IPS DF 6.9 (cell line): ENCODE data around the gene HOXA9.

ENCODE experiments used
- DNase-seq: peaks from one replicate; pipeline ENCODE4 v3.0.0-alpha.2; 2013; ENCODE audit warnings: low read depth, low spot score
- H3K27ac ChIP-seq: one replicate; pipeline ENCODE4 v1.5.1; 2013; ENCODE audit warnings: low read length, control low read depth
- H3K27me3 ChIP-seq: 2 replicates; pipeline ENCODE4 v1.6.1; 2013; ENCODE audit warnings: mild to moderate bottlenecking, low read length; ENCODE audit not compliant: control insufficient read depth, insufficient read depth
- H3K36me3 ChIP-seq: 2 replicates; pipeline ENCODE4 v1.6.1; 2013; ENCODE audit warnings: low read length; ENCODE audit not compliant: control insufficient read depth, insufficient read depth
- H3K4me1 ChIP-seq: 2 replicates; pipeline ENCODE4 v1.6.1; 2013; ENCODE audit warnings: low read length; ENCODE audit not compliant: control insufficient read depth, insufficient read depth
- H3K4me3 ChIP-seq: 2 replicates; pipeline ENCODE4 v1.5.1; 2013; ENCODE audit warnings: mild to moderate bottlenecking, low read length
- H3K9me3 ChIP-seq: 2 replicates; pipeline ENCODE4 v1.6.1; 2013; ENCODE audit warnings: low read length, inconsistent platforms; ENCODE audit not compliant: control insufficient read depth, insufficient read depth
- WGBS: extraction: QIAGEN DNeasy Blood & Tissue Kit; methylation state at CpG from one replicate; pipeline ENCODE4 v1.1.7; 2013; ENCODE audit warnings: mixed read lengths, missing lambda C conversion rate; ENCODE audit not compliant: insufficient read length, insufficient coverage; 5-methylcytosine and 5-hydroxymethylcytosine counted together

HOXA9 gene

DNA sequence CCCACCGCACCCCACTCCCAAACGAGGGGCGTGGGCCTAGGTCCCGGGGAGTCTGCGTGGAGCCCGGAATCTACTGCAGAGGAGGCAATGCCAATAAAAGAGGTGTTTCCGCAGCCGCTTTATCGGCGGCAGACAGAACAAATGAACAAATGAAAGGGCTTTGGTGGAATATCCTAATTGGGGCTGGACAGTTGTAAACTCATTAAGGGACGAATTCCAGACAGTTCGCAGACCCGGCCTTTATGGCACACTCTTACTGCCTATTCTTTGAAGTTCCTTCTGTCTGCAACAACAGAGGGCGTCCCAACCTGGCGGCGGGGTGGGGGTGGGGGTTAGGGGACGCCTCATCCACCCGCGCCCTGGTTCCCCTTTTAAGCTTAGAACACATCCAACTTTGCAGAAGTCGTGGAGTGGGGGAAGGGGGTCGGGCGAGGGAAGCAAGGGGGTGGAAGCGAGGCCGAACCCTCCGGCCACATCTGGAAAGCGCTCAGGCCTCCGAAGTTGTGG, 4.1 kb downstream of the HOXA9 start:
- WGBS, result no CpG with 5 or more reads among the region's 27 CpGs
- H3K9me3 ChIP-seq, result no peaks in the 10 kb centered on the region
- peaks cover 95% of the 10 kb centered on the region for H3K27me3 ChIP-seq
- H3K27ac ChIP-seq, result no peak overlapping the region
- H3K4me1 ChIP-seq, result no peaks in the 10 kb centered on the region
- H3K36me3 ChIP-seq, result no peaks in the 10 kb centered on the region; the same call in 1 of the 2 replicates
- H3K4me3 ChIP-seq, result no peak overlapping the region
- no peak for DNase-seq

DNA sequence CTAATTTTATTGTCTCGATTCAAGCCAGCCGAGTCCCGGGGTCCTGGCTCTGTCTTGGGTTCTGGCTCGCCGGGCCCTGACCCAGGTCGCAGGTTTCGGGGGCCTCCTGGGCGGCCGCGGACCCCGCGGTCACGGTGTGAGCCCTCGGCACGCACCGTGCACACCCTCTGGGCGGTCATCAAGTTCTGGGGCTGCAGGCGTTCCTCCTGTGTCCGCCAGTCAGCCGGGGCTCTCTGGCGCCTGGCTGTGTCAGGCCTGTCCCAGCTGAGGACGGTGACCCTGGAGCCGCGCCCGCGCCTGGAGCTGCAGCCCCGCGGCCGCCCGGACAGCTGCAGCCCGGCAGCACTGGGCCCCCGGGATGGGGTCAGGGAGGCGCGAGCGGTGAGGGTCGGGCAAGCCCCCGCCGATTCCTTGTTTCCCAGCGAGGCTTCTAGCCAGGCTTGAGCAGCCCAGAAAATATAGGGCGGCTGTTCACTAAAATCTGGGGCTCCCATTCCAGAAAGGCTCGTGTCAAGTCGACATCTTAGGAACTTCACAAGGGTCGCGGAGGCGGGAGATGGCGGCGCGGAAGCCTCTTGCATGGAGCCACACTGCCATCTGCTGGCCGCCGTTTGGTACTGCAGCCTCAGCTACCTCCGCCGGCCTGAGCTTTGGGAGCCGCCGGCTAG, 4.7 kb downstream of the HOXA9 start:
- H3K9me3 ChIP-seq, result no peaks in the 10 kb centered on the region
- H3K36me3 ChIP-seq, result no peaks in the 10 kb centered on the region; the same call in 1 of the 2 replicates
- DNase-seq, result peak; percentile 85
- H3K27me3 ChIP-seq, result peaks cover 95% of the 10 kb centered on the region
- H3K4me3 ChIP-seq, result peak overlapping the region; percentile 23; the same call in 1 of the 2 replicates
- WGBS, result no CpG with 5 or more reads among the region's 54 CpGs
- peaks cover 3% of the 10 kb centered on the region; the same call in 1 of the 2 replicates for H3K4me1 ChIP-seq
- H3K27ac ChIP-seq, result no peak overlapping the region

DNA sequence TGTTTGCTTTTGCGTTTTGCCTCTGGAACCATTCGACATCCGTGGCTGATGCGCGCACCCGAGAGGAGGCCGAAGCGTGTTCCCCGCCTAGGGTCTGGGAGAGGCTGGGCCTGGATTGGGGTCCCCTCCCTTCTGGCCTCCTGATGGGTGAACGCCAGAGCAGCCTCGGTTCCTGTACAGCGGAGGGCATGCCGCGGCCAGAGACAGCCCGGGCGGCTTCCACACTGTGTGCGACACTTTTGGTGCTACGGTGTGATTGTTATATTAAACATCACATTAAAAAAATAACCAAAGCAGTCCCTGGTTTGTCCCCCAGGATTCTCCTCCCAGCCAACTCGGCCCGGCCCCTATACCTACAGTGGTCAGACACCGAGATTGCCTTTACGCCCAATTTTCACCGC, 5.2 kb downstream of the HOXA9 start:
- no CpG with 5 or more reads among the region's 23 CpGs for WGBS
- H3K36me3 ChIP-seq, result no peaks in the 10 kb centered on the region; the same call in 1 of the 2 replicates
- peaks cover 95% of the 10 kb centered on the region for H3K27me3 ChIP-seq
- no peak for DNase-seq
- H3K9me3 ChIP-seq, result no peaks in the 10 kb centered on the region
- no peak overlapping the region for H3K4me3 ChIP-seq
- no peak overlapping the region for H3K27ac ChIP-seq
- H3K4me1 ChIP-seq, result peaks cover 3% of the 10 kb centered on the region; the same call in 1 of the 2 replicates

DNA sequence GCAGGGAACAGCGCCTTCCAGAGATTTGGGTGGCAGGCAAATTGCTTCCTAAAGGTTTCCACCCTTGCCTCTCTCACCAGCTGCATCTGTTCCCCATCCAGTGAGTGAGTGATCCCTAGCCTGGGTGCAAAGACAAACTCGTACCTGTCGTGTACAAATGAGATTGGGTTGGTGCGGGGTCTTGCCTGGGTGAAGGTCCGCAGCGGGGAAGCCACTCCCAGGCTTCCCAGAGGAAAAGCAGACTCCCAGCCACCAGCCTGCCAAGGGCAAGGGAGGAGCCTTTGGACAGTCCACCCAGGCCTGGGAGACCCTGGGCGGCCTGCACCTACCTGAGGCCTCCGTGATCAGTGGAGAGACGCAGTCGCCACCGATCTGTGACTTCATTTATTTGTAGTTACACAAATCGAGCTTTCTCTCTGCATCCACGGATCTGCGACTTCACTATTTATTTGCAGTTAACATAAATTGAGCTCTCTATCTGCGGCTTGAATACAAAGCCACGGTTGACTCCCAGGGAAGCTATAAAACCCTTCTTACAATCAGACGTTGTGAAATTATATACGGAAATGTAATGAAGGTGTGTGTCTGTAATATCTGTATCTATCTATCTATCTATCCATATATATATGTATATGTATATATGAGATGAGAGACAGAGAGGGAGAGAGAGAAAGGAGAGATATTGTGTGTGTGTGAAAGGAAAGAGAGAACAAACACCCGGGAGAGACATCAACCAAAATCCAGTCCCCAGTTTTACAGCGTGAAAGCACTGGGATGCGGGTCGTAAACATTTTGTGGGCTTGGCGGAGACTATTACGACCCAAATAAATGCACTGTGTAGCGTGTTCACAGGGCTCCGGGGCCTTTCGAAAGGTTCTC, 5.8 kb downstream of the HOXA9 start:
- no peaks in the 10 kb centered on the region for H3K9me3 ChIP-seq
- H3K27me3 ChIP-seq, result peaks cover 95% of the 10 kb centered on the region
- no peaks in the 10 kb centered on the region for H3K36me3 ChIP-seq
- DNase-seq, result no peak
- no CpG with 5 or more reads among the region's 27 CpGs for WGBS
- no peak overlapping the region for H3K27ac ChIP-seq
- H3K4me1 ChIP-seq, result peaks cover 3% of the 10 kb centered on the region; the same call in 1 of the 2 replicates
- no peak overlapping the region for H3K4me3 ChIP-seq

DNA sequence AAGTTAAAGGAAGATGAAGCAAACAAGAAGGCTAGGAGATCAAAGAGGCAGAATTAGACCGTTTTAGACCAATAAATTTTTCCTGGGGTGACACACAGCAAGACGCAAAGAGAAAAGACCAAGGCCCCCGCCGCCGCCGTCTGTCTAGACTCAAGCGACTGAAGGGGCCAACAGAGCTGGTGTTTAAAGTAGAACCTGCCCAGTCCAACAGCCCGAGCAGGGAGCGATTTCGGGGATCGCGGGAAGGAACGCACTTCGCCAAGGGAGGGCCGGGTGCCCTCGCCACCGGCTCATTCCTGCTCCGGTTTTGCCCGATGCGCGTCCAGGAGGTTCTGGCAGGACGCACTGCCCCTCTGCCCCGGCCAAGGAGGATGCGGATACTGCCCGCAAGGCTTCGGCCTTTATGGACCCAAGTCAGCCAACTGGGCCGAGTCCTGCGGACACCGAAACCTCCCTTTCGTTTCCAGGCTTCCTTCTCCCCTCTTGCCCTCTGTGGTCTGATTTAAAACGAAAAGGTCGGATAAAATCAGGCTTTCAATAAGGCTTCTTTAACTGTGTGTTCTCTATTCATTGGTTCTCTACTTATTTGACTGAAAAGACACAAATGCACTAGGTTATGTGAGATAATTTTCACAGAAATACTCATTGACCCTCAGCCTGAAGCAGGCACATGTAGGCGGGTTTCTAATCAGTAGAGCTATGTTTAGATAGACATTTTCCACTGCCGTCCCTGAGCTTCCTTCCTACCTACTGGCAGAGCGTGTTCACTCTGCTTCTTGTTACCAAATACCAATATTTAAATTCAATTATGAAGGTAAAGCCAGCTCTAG, 6.7 kb downstream of the HOXA9 start:
- no peak for DNase-seq
- no CpG with 5 or more reads among the region's 35 CpGs for WGBS
- H3K4me1 ChIP-seq, result peaks cover 3% of the 10 kb centered on the region; the same call in 1 of the 2 replicates
- H3K36me3 ChIP-seq, result no peaks in the 10 kb centered on the region
- no peak overlapping the region for H3K27ac ChIP-seq
- H3K4me3 ChIP-seq, result no peak overlapping the region
- no peaks in the 10 kb centered on the region for H3K9me3 ChIP-seq
- H3K27me3 ChIP-seq, result peaks cover 95% of the 10 kb centered on the region

DNA sequence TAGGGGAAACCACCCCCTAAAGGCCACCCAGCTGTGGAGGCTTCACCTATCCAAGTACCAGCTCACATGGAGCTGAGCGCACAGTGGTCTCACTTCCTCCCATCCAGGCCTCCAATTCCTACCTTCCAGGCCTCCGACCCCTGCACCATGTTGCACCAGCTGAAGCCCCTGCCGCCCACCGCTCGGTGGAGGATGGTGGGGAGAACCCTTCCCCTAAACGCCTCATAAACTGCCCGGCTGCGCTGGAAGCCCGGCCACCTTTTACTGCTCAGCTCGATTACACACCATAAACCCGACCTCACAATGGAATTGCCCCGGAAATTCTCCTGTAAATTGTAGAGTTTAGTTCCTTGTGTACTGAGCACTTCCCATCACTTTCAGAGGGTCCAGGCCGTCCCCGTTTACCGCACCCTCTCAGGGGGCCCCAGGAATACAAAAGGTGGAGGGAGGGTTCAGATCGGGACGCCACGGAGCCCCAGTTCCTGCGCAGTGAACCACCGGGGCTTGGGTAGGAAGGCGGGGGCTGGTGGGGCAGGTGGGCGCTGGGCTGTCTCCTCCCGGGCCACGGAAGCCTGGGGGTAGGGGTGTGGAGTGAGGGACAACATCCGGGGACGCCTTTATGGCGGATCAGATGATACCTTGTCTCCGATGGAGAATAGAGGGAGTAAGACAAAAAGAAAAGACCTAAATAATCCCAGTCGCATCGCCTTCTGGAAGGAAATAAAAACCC, 7.5 kb downstream of the HOXA9 start:
- Histone ChIP-seq H3K27me3 (peaks cover 95% of the 10 kb centered on the region), H3K4me3 (no peak overlapping the region)
- no CpG with 5 or more reads among the region's 30 CpGs for WGBS

DNA sequence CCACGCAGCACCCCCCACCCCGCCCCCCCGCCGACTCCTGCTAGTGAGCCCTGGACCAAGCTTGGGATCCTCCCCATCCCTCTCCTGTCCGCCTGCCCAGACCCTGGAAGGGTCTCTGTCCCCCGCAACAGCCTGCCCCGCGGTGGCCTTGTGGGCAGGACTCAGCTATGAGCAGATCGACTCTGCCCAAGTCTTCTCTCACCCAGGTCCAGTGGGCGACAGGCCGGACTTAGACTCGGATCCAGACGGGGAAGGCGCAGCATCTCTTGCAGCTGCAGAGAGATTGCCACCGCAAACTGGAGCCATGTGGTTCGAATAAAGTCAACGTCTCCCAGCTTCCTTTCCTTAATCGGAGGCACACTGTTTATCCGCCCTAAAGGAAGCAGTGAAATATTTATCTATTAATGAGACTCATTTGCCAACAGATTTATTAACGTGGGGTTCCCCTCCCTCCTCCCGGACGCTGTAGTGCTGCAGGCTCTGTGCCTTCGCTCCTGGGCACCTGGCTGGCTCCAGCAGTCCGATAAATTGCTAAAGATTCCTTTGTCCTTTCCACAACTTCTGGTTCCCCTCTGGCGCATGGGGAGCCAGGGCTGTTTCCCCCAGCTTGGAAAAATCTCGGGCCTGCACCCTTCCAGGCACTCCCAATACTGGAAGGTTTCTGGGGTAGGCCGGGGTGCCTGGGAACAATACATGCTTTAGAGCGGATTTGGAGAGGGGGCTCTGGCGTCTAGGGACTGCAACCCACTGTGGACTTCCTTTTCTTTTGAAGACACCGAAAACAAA, 8.2 kb downstream of the HOXA9 start:
- H3K27ac ChIP-seq, result no peak overlapping the region
- no CpG with 5 or more reads among the region's 30 CpGs for WGBS
- H3K36me3 ChIP-seq, result no peaks in the 10 kb centered on the region
- H3K27me3 ChIP-seq, result peaks cover 97% of the 10 kb centered on the region
- H3K4me3 ChIP-seq, result no peak overlapping the region
- peaks cover 3% of the 10 kb centered on the region for H3K4me1 ChIP-seq
- no peak for DNase-seq
- no peaks in the 10 kb centered on the region for H3K9me3 ChIP-seq

More for the DNA sequence above, 7.5 kb downstream of the HOXA9 start:
- no peaks in the 10 kb centered on the region for H3K36me3 ChIP-seq
- no peak overlapping the region for H3K27ac ChIP-seq
- peaks cover 3% of the 10 kb centered on the region; the same call in 1 of the 2 replicates for H3K4me1 ChIP-seq
- no peaks in the 10 kb centered on the region for H3K9me3 ChIP-seq
- DNase-seq, result no peak

DNA sequence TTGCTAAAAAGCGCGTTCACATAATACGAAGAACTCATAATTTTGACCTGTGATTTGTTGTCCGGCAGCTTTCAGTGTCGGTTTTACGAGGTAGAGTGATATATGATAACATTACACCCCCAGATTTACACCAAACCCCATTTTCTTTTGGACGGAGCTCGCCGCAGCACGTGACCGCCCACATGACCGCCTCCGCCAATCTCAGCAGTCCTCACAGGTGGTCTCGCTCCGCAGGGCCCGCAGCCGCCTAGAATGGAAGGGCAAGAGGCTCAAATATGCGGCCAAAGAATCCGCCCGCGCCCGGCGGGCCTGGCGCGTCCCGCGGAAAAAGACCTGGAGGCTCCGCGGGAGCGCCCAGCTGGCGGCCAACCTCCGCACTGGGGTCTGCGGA, 8.8 kb downstream of the HOXA9 start, which contains the start of gene HOXA7:
TSS of gene HOXA7 (minus strand) at position 168 of the 391 bp plus-strand sequence. CDS start at position 38, 130 bp downstream.
- H3K4me1 ChIP-seq, result peaks cover 3% of the 10 kb centered on the region
- no CpG with 5 or more reads among the region's 33 CpGs for WGBS
- H3K4me3 ChIP-seq, result peak within 1 kb of the TSS; percentile 10; the same call in 1 of the 2 replicates

More for the DNA sequence above, 8.8 kb downstream of the HOXA9 start, which contains the start of gene HOXA7:
- Histone ChIP-seq H3K9me3 (no peaks in the 10 kb centered on the region), H3K27me3 (peaks cover 97% of the 10 kb centered on the region), H3K36me3 (no peaks in the 10 kb centered on the region), H3K27ac (no peak within 1 kb of the TSS)
- DNase-seq, result no peak
